Hepatocyte (in vitro differentiated cells): ENCODE measurements around the gene SCN3A. TPM values are rescaled to one million over a fixed set of nuclear protein-coding genes. Genes with fewer than 3 reads are reported as not detected.

Experiments used
- DNase-seq: peaks from one replicate; pipeline ENCODE4 v3.0.0-alpha.2; 2016; ENCODE audit warnings: low spot score
- H2AFZ ChIP-seq: fragments of 200-600 bp; sonication (generic); 2 replicates; pipeline ENCODE4 v1.6.0; 2016; ENCODE audit warnings: antibody characterized with exemption, mild to moderate bottlenecking
- H3K27ac ChIP-seq: fragments of 200-600 bp; sonication (generic); 2 replicates; pipeline ENCODE4 v1.5.1; 2016; ENCODE audit warnings: mild to moderate bottlenecking
- H3K27me3 ChIP-seq: fragments of 200-600 bp; sonication (generic); 2 replicates; pipeline ENCODE4 v1.6.1; 2016
- H3K36me3 ChIP-seq: fragments of 200-600 bp; sonication (generic); replicated peaks from 2 replicates; pipeline ENCODE4 v1.5.1; 2016; ENCODE audit warnings: low read depth; ENCODE audit not compliant: insufficient read depth
- H3K4me1 ChIP-seq: fragments of 200-600 bp; sonication (generic); 2 replicates; pipeline ENCODE4 v1.5.1; 2016; ENCODE audit warnings: mild to moderate bottlenecking, moderate library complexity; ENCODE audit not compliant: insufficient read depth
- H3K4me2 ChIP-seq: fragments of 200-600 bp; sonication (generic); 2 replicates; pipeline ENCODE4 v1.6.0; 2016
- H3K4me3 ChIP-seq: fragments of 200-600 bp; sonication (generic); 2 replicates; pipeline ENCODE4 v1.5.1; 2016; ENCODE audit warnings: mild to moderate bottlenecking
- H3K79me2 ChIP-seq: fragments of 200-600 bp; sonication (generic); 2 replicates; pipeline ENCODE4 v1.6.0; 2017; ENCODE audit warnings: mild to moderate bottlenecking
- H3K9me2 ChIP-seq: fragments of 200-600 bp; sonication (generic); replicated peaks from 2 replicates; pipeline ENCODE4 v1.6.0; 2017; ENCODE audit warnings: mild to moderate bottlenecking; ENCODE audit not compliant: insufficient read depth
- H3K9me3 ChIP-seq: fragments of 200-600 bp; sonication (generic); 2 replicates; pipeline ENCODE4 v1.5.1; 2016; ENCODE audit warnings: low read depth, mild to moderate bottlenecking
- H4K20me1 ChIP-seq: fragments of 200-600 bp; sonication (generic); 2 replicates; pipeline ENCODE4 v1.6.0; 2016; ENCODE audit warnings: mild to moderate bottlenecking; ENCODE audit not compliant: insufficient read depth, poor library complexity, severe bottlenecking
- CTCF ChIP-seq: fragments of 200-600 bp; sonication (generic); IDR thresholded peaks from 2 replicates; pipeline ENCODE4 v1.5.1; 2016; ENCODE audit warnings: antibody characterized with exemption, mild to moderate bottlenecking; ENCODE audit not compliant: poor library complexity
- EZH2 ChIP-seq: fragments of 200-600 bp; sonication (generic); IDR thresholded peaks from 2 replicates; pipeline ENCODE4 v1.6.1; 2016; ENCODE audit warnings: antibody characterized with exemption, mild to moderate bottlenecking, borderline replicate concordance
- EZH2phosphoT487 ChIP-seq: fragments of 200-600 bp; sonication (generic); IDR thresholded peaks from one replicate; pipeline ENCODE4 v1.6.1; 2018; ENCODE audit warnings: antibody characterized with exemption, mild to moderate bottlenecking, low read depth, moderate library complexity; ENCODE audit not compliant: unreplicated experiment, severe bottlenecking
- WGBS: methylation state at CpG from one replicate; pipeline ENCODE4 v1.1.6; 2016; ENCODE audit warnings: low lambda C conversion rate; ENCODE audit errors: missing lambda C conversion rate; 5-methylcytosine and 5-hydroxymethylcytosine counted together
- polyA plus RNA-seq: library from polyadenylated mRNA; unstranded; fragments of >200 nt; fragmentation: Nextera tagmentation; extraction: Ambion mirVana; gene quantifications from 2 replicates; pipeline ENCODE4 v1.2.1, GENCODE V29; 2016
- total RNA-seq: library from RNA; depleted of rRNA; stranded (reverse); fragments of >200 nt; gene quantifications from 2 replicates; pipeline ENCODE4 v1.2.3, GENCODE V29; 2014

SCN3A gene
- total and polyA plus RNA-seq, 2 experiments from 2014 or later: 3.0 to 14.5 TPM

- Histone ChIP-seq H3K9me3 (no peaks in the 10 kb centered on the region), H4K20me1 (no peaks in the 10 kb centered on the region), H3K36me3 (no peaks in the 10 kb centered on the region), H3K27me3 (no peaks in the 10 kb centered on the region), H3K4me2 (no peak overlapping the region), H3K9me2 (no peaks in the 10 kb centered on the region), H3K4me1 (no peaks in the 10 kb centered on the region), H3K79me2 (no peaks in the 10 kb centered on the region), H3K27ac (no peak overlapping the region), H3K4me3 (no peak overlapping the region), H2AFZ (no peak overlapping the region)
- no peak for TF ChIP-seq EZH2phosphoT487
- TF ChIP-seq CTCF: no peak
- DNase-seq: no peak
- WGBS: 52% methylated on average over 2 of the region's 2 CpGs
Observed at GRCh38 chr2:165248238-165248637, 44.4 kb upstream of the SCN3A start.

GRCh38 chr2:165245081-165245793 is 41.4 kb upstream of the SCN3A start:
- no peaks in the 10 kb centered on the region for H3K4me1 ChIP-seq
- H3K9me3 ChIP-seq: no peaks in the 10 kb centered on the region
- H3K27me3 ChIP-seq: no peaks in the 10 kb centered on the region
- H2AFZ ChIP-seq: no peak overlapping the region
- H3K4me2 ChIP-seq: no peak overlapping the region
- no peak for TF ChIP-seq EZH2
- TF ChIP-seq CTCF: no peak
- TF ChIP-seq EZH2phosphoT487: no peak
- 53% methylated on average over 5 of the region's 5 CpGs for WGBS
- H4K20me1 ChIP-seq: no peaks in the 10 kb centered on the region
- no peaks in the 10 kb centered on the region for H3K79me2 ChIP-seq
- DNase-seq: no peak
- no peaks in the 10 kb centered on the region for H3K9me2 ChIP-seq
- no peaks in the 10 kb centered on the region for H3K36me3 ChIP-seq
- no peak overlapping the region for H3K4me3 ChIP-seq
- no peak overlapping the region for H3K27ac ChIP-seq

- DNase-seq: no peak
- no peak overlapping the region for H3K4me2 ChIP-seq
- no peaks in the 10 kb centered on the region for H3K36me3 ChIP-seq
- H3K27ac ChIP-seq: no peak overlapping the region
- TF ChIP-seq EZH2 (no peak), CTCF (no peak), EZH2phosphoT487 (no peak)
- no peaks in the 10 kb centered on the region for H3K79me2 ChIP-seq
- H4K20me1 ChIP-seq: no peaks in the 10 kb centered on the region
- 83% methylated on average over 2 of the region's 2 CpGs for WGBS
- H3K9me3 ChIP-seq: no peaks in the 10 kb centered on the region
- no peaks in the 10 kb centered on the region for H3K4me1 ChIP-seq
- no peaks in the 10 kb centered on the region for H3K27me3 ChIP-seq
- H3K4me3 ChIP-seq: no peak overlapping the region
- H3K9me2 ChIP-seq: no peaks in the 10 kb centered on the region
- no peak overlapping the region for H2AFZ ChIP-seq
Observed at GRCh38 chr2:165240916-165241315, 37.1 kb upstream of the SCN3A start.
